Epithelial cell of prostate (primary cell): ENCODE data around the gene MAN1C1.
"Not testable (repeated sequence)": the region's sequence is repeated elsewhere in the genome, so short reads cannot be mapped to it uniquely, and the experiment has no call there.

ENCODE experiments used
- DNase-seq: peaks from one replicate; pipeline ENCODE4 v3.0.0-alpha.2; 2011; ENCODE audit warnings: low read depth, low spot score
- H3K27ac ChIP-seq: fragments of 450-650 bp; 2 replicates; pipeline ENCODE4 v1.5.1; 2017; ENCODE audit warnings: mild to moderate bottlenecking

MAN1C1 gene

DNA sequence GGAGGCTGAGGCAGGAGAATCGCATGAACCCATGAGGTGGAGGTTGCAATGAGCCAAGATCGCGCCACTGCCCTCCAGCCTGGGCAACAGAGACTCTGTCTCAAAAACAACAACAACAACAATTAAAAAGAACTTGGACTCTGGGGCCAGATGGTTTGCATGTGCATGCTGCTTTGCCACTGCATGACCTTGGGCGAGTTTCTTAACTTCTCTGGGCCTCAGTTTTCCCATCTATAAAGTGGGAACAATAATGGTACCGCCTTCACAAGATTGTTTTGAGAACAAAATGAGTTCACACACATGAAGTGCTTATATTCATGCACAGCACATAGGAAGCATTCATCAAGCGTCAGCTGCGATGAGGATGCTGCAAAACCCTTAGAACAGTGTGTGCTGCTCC lies 74.6 kb downstream of the MAN1C1 start:
- no peak for DNase-seq
- H3K27ac ChIP-seq, result no peak overlapping the region

DNA sequence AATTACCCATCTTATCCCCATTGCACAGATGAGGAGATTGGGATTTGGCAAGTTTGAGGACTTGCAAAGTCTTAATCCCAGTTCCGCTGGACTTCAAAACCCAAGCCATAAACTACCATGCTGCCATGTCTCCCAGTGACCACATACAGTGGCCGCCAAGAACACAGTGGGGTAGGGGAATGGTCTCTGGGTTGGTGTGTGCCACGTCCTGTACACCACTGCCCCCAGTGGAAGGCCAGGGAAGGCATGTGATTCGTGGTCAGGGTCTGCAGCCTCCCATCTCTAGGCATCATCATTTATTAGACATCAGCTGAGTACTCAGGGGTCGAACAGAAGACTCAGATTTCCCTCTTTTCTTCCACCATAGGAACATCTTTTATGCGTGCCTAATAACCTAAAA lies 76.0 kb downstream of the MAN1C1 start:
- DNase-seq, result no peak
- H3K27ac ChIP-seq, result no peak overlapping the region

DNA sequence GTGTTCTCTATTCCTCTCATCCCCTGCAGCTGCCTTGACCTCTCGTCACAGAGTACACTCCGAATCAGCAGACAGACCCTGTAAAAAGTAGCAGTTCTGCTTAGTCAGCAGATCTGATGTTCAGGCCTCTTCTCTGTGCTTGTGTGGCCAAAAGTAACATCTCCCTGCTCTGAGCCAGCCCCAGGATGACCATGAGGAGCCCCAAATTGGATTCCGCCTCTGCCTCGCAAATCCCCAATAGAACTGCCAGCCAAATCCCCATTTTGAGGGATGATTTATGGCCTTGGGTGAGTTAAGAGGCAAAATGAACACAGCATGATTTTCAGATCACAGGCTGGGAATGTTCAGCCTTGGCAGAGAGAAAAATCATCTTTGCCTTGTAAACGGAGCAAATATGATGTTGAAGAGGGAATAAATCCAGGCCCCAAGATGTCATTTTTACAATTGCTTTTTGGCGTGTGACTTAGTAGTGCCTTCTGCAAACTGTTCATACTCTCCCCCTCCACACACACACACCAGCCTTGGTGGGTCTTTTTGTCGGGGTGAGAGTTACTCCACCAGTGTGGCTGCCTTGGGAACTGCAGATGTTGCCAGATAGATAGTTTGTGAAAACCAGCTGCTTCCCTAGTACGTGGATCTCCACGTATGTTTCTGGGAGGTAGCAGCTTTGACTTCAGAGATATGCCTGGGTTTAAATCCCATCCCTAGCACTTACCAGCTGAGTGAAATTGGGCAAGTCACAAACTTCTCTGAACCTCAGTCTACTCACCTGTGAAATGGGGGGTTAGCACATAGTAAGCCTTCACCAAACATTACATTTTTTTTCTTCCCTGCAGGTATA lies 77.8 kb downstream of the MAN1C1 start:
- no peak for DNase-seq
- no peak overlapping the region for H3K27ac ChIP-seq

DNA sequence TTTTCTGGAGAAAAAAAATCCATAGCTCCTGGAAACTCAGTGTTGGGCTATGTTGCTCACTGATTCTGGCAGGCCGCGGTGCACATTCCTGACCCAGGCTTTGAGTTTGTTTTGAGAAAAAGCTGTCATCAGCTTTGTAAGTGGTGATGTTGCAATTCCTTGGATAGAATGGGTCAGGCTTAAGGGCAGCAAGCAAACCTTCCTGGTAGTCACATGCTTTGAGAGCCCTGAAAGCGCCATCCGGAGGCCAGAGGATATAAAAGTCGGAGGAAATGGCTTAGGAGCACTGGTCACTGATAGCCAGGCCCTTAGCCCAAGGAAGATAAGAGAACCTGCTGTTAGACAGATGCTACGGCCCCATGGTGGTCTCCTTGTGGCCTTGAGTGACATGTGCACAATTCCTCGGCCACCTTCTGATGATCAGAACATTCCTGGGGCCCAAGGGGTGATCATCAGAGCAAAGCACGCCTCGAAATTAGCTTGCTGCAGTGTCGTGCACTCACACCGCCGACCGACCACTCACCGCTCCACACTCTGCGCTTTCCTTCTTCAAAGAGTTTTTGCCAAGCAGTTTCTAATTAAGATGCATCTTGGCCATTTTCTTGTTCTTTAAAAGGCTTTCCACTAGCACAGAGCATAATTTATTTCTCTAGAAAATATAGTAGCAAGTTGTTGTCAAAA lies 78.6 kb downstream of the MAN1C1 start:
- H3K27ac ChIP-seq, result peak overlapping the region; percentile 39
- DNase-seq, result no peak

DNA sequence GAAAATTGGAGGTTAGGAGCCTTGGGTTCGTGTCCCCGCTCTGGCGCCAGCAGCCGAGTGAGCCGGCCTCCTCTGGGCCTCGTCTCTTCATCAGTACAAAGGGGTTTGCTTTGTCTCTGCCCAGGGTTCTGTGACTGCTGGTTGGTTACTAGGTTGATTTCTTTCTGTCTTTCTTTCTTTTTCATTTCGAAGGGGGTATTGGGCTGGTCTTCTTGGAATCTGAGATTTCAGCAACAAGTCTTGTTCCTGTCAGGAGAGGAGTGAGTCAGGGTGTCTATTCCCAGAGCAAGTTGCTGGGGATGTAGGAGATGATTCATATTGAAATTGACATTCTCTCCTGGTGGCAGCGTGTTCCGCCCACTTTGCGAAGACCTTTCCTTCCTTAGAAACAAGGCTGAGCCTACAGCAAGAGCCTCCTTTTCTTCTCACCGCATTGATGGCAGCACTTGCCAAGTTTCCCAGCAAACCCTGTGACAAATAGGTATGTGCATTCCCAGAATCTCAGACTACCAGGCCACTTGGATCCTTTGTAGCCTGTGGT lies 79.2 kb downstream of the MAN1C1 start:
- peak overlapping the region; percentile 39 for H3K27ac ChIP-seq
- DNase-seq, result no peak

DNA sequence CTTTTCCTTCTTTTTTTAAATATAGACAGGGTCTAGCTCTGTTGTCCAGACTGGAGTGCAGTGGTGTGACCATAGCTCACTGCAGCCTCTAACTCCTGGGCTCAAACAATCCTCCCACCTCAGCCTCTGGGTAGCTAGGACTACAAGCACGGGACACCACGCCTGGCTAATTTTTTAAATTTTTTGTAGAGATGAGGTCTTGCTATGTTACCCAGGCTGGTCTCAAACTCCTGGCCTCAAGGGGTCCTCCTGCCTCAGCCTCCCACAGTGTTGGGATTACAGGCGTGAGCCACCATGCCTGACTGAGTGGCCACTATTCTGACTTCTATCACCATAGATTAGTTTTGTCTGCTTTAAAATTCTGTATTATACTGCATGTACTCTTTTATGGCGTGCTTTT lies 80.1 kb downstream of the MAN1C1 start:
- not testable (repeated sequence) for DNase-seq
- H3K27ac ChIP-seq, result peak overlapping the region; percentile 10

DNA sequence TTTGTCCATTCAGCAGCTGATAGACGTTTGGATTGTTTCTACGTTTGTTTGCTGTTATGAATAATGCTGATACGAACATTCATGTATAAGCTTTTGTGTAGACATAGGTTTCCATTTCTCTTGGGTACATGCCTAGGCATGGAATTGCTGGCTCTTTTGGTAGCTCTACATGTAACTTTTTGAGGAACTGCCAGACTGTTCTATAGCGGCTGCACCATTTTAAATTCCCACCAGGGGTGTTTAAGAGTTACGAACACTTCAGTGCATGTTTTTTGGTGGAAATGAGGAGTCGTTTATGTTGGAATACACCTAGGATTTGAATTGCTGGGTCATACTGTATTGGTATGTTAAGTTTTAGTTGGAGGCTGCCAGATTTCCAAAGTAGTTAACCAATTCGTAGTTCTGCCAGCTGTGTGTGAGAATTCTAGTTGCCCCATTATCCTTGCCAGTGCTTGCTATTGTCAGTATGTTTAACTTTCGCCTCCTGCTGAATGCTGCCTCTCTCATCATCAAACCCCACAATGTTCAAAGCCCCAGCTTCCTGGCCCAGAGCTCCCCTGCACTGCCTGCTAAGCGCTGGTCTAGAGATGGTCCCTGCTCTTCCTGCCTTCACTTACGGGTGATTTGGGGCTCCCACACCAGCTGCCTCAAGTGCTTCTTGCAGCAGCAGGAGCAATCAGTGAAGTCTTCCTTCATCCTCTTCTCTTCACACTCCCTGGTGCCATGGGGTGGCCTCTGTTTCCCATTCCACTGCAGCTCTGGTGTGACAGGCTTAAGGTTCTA lies 81.0 kb downstream of the MAN1C1 start:
- peak overlapping the region; percentile 10 for H3K27ac ChIP-seq
- no peak for DNase-seq

DNA sequence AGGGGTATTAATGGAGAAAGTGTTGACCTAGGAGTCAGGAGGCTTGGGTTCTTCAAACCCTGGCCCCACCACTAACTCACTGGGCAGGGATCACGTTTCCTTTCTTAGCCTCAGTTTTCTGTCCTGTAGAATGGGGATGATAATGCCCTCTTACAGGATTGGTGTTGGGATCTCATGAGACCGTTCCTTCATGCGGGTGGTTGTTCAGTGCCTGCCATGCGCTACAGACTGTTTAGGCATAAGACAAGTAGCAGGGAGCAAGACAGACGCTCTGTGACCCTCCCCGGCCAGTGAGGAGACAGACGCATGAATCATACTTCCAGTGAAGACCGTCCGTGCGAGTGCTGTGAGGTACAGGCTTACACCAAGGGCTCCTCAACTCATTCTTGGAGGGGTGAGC lies 81.7 kb downstream of the MAN1C1 start:
- no peak for DNase-seq
- no peak overlapping the region for H3K27ac ChIP-seq

DNA sequence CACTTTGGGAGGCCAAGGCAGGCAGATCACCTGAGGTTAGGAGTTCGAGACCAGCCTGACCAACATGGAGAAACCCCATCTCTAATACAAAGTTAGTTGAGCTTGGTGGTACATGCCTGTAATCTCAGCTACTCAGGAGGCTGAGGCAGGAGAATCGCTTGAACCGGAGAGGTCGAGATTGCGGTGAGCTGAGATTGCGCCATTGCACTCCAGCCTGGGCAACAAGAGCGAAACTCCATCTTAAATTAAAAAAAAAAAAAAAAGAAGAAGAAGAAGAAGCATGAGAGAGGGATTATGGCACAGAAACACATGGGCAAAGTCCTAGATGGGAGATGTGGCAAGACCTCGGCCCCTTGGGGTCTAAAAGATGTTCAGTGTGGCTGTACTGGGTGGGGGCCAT lies 82.5 kb downstream of the MAN1C1 start:
- DNase-seq, H3K27ac ChIP-seq: not testable (repeated sequence)

DNA sequence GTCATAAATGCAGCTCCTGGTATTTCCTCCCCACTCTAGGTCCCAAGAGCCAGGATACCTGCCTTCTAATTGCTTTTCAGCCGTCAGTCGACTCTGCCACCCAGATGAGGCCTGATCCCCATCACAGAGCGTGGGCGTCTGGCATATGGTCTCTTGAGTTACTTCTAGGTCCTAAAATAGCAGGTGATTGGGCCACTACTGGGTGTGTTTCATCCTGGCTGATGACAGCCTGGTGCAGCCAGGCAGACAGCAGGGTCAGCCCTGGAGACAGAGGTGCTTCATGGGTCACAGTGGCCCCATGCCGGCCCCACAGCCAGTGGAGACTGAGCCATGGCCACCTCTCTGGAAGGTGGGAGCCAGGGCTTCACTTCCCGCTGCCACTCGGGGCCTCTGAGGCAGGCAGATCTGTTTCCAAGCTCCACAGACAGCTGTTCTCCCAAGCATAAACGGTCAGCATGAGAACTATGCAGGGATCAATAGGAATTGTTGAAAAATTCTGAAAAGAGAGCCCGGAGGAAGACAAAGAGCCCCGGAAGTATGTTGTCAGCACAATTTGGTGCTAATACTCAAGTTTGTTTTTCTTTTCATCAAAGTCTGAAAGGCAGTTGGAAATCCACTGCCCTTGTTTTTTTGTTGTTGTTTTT lies 83.0 kb downstream of the MAN1C1 start:
- no peak for DNase-seq
- H3K27ac ChIP-seq, result no peak overlapping the region

DNA sequence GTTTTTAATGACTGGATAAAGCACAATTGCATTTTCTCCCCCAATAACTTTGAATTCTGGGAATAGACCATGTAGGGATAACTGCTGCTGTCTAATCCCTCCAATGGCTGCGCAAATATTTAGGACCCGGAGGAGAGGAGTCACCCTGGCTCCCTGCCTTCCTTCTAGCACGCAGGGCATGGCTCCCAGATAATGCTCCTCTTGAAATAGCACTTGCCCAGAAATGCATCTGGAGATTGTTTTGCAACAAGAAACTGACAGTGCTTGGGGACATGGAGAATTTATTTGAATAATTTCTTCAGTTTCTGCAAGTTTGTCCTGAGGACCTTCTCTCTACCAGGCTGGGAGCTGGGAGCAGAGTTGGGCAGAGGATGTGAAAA lies 83.5 kb downstream of the MAN1C1 start:
- DNase-seq, result no peak

DNA sequence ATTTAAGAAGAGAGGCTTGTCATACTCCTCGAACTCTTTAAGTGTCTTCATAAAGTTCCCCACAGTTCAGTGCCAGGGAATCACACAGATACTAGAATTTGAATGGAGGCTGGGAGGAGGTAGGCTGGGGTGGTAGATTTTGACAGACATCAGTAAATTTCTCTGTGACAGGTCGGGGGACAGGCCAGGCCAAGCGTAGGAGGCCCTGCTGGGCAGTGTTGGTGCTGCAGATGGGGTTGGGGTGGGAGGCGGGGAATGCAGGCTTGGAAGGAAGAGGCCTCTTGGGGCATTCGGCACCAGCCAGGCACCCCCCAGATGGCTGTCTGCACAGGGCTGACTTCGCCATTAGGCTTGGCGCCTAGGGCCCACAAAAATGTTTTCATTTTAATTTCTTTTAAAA lies 84.0 kb downstream of the MAN1C1 start:
- no peak for DNase-seq
- no peak overlapping the region for H3K27ac ChIP-seq

More for the DNA sequence above, 83.5 kb downstream of the MAN1C1 start:
- H3K27ac ChIP-seq, result no peak overlapping the region

DNA sequence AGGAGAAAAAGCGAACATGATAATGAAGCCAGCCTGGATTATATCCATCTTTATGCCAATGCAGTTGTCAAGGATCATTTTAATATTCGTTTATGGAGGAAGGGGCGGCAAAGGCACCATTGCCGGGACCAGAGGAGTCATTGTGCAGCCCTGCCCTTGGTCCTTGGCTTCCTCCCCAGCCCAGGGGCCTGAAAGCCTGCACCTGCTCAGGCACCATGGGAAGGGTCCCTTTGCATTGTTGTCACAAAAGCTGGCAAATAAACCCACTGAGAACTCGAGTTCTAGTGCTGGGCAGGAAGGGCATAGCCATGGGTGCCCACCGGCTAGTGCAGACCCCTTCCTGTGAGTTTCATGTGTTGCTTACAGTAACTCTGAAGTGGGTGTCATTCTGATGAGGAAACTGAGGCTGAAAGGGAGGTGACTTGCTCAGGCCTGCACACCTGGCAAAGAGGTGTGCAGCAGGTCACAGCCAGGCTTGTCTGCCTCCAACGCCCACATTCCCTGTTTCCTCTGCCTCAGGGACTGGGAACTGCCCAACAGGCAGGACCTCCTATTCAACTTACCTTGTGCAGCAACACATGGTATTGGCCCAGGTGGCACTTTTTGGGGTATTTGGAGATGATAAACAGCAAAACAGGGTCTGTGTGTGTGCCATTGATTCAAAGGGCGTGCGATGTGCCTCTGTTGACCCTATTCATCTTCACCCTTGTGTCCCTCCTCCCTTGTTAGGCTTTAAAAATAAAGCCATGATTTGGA lies 84.6 kb downstream of the MAN1C1 start:
- DNase-seq, result no peak
- no peak overlapping the region for H3K27ac ChIP-seq

DNA sequence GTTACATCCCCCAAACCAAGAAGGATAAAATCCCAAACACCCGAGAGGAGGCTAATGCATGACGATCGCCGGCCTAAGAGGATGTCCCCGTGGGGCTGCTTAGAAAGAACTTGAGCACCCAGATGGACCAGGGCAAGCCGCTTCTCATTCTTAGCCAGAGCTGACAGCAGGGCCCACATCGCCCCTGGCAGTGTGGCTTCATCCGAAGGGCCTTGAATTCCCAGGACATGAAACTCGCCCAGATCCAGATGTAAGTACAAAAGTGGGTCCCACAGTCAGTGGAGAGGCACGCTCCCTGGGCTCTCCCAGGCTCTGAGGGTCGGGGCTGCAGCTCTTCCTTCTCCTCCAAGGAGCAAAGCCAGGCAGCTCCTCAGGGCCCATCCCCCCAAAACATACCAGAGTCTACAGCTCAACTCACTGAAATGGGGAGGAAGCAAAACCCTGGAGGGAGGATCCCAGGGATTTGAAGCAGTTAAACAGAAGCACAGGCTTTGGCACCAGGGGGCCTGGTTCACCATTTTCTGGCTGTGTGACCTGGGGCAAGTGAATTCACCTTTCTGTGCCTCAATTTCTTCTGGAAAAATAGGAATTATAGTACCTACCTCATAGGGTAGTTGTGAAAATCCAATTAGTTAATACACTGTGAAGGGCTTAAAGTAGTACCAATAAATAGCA lies 85.6 kb downstream of the MAN1C1 start:
- H3K27ac ChIP-seq, result no peak overlapping the region
- no peak for DNase-seq

DNA sequence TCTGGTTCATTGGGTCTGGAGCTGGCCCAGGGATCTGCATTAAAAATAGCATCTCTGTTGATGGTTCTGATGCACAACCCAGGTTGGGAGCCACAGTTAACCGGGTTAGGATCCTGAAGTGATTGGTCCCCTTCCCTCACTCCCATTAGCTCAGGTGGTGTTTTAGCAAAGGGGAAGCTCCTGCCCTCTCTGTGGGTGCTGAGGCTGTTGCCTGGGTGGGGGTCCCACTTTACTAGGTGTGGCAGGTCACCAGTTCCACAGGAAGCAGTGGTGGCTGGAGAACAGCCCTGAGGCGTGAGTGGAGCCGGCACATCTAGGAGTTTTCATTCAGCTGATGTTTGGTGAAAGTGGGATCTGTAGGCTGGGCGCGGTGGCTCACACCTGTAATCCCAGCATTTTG lies 86.5 kb downstream of the MAN1C1 start:
- no peak for DNase-seq
- no peak overlapping the region for H3K27ac ChIP-seq

DNA sequence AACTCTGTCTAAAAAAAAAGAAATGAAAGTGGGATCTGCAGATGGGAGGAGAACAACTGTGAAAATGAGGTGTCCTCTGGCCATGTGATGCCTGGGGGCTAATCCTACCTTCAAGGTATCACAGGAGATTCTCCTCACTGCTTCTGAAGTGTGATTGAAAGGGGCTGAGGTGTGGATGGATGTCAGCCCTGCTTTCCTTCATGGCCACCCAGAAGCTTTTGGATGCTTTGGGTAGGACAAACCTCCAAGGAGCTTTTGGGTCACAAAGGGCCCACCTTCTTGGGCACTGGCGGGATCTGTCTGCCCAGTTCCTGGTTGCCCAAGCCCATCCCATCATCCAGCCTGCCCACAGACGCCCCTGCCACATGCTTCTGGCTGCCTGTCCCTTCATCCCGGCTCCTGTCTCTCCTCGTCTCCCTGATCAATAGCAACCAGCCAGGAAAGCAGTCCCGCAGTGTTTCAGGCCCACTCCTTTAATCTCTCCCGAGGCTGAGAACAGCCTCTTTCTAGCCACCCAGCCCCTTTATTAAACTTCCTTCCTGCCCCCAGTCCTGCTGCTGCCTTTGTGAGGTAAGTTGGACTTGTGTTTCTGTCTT lies 87.2 kb downstream of the MAN1C1 start:
- H3K27ac ChIP-seq, result no peak overlapping the region
- no peak for DNase-seq

DNA sequence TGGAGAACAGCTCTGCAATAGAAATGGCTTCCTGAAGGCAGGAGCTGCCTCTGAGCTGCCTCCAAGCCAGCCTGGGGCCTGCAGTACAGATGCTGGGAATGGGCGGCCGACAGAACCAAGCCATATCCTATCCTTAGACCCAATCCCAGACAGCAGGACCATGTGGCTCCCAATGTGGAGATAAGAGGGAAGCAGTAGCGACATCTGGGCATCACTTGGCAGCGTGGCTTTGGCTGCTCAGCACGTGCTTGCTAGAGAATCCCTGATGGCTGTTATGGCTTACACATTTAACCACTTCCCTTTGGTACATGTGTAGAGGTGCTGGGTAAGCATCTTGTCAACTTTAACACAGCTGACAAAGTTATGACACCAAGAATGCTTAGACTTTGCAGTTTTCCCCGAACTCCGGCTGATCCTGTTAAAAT lies 87.7 kb downstream of the MAN1C1 start:
- H3K27ac ChIP-seq, result no peak overlapping the region
- DNase-seq, result no peak

DNA sequence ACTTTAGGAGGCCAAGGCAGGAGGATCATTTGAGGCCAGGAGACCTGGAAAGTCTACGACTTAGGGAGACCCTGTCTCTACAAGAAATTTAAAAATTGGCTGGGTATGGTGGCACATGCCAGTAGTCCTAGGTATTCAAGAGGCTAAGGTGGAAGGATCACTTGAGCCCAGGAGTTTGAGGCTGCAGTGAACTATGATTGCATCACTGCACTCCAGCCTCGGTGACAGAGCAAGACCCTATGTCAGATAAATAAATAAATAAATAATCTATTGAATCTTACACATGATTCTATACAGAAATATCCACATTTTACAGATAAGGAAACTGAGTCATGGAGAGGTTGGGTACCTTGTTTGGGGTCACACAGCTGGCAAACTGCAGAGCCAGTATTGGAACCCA lies 89.1 kb downstream of the MAN1C1 start:
- no peak overlapping the region for H3K27ac ChIP-seq
- DNase-seq, result no peak
